DMS 273 (cell line): ENCODE measurements around the gene TBCD.

Experiments
- DNase-seq: peaks from one replicate; lab custom pipeline; 2025; ENCODE audit not compliant: unreplicated experiment; lab: John Stamatoyannopoulos, UW

Gene TBCD

DNA sequence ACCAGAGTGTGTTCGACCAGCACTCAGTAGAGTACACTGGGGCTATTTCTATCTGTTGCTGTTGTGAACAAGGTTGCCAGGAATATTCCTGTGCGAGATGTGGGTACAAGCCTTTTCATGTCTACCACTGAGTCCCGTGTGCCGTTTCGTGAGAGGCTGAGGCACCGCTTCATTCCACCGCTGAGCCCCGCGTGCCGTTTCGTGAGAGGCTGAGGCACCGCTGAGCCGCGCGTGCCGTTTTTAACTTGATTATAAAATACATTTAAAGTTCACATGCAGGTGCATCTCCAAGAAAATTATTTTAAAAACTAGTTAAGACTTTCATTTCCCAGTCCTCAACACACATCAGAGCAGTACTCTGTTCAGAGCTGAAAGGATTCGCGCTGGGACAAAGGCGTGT, 166.6 kb downstream of the TBCD start:
- DNase-seq: no peak

DNA sequence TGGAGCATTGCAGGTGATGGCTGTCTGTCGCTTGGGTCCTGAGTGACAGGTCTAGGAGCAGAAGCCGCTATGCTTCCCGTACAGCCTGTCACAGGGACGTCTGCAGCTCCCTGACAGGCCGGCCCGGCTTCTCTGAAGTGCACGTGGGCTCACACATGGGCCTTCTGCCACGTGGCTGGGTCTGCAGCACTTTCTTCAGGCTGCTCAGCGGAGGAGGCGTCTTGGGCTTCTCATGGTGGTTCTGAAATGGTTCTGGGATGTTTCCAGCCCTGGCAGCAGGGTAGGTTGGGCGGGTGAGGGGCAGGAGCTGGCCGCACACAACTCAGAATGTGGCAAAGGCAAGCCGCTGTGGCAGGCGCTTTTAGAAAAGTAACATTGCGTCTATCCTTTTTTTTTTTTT, 168.3 kb downstream of the TBCD start:
- no peak for DNase-seq

DNA sequence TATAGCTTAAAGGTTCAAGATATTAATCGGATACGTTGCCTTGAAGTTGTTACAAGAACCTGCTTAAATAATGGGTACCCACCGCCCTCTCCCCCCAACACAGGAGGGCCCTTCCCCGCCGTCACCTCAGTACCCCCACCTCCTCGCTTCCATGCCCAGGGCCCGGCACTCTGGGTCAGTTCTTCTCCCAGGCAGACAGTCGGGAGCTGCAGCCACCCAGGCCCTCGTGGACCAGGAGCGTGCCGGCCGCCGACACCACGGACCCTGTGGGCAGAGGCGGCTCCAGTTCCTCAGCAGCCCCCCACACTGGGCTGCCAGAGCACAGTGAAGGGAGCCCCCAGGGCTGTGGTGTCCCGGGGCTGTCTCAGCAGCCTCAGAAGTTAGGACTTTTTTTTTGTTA, 168.8 kb downstream of the TBCD start:
- no peak for DNase-seq

DNA sequence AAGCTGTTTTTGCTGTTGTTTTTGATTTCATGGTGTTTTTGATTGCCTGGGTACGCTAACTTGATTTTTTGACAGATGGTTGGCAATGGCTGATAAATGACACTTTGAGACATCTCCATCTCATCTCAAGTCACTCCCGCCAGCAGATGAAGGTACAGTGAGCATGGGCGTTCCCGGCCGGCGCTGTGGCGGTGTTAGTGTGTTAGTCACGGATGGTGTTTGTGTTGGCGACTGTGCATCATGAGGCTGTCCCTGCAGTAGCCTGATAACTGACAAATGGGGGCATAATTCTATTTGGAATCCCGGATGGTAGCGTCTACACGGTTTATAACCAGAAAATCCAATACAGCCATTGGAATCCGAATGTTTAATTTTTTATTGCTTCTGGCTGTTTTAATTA, 169.6 kb downstream of the TBCD start:
- DNase-seq: no peak

DNA sequence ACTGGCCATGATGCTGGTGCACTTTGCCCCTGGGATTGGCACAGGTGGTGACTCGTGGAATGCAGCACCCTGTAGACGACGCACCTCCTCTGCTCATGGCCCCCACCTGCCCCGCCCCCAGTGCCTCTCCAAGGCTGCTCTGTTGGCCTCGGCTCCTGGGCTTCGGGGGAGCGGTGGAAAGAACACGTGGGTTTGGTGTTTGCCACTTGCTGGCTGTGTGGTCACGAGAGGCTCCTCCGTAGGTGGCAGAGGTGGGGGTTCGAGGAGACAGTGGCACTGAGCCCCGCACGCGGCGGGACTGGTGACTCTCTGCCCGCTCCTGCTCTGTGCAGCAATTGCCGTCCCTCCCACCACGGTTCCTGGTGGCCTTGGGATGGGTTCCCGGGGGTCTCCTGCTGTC, 170.8 kb downstream of the TBCD start:
- no peak for DNase-seq

DNA sequence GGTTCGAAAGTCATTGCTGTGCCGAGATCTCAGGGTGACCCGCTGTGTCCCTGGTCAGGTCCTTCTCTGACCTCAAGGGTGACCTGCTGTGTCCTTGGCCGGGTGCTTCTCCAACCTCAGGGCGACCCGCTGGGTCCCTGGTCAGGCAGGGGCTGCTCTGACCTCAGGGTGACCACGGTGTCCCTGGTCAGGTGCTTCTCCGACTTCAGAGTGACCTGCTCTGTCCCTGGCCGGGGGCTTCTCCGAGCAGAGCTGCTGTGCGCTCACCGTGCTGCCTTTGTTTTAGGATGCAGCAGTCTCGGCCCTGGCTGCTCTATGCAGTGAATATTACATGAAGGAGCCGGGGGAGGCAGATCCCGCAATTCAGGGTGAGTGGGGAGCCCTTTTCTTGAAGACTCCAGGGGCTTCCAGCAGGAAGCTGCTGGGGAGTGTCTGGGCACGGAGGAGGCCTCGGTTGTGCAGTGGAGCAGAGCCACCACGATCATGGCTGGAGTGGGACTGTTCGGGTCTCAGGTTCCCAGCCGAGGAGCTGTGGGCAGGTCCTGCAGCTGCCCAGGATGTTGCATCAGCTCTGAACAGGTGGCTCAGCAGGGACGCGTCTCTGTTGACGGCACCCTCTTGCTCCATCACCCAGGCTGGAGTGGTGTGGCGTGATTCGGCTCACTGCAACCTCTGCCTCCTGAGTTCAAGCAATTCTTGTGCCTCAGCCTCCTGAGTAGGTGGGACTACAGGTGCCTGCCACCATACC, 171.7 kb downstream of the TBCD start:
- no peak for DNase-seq

DNA sequence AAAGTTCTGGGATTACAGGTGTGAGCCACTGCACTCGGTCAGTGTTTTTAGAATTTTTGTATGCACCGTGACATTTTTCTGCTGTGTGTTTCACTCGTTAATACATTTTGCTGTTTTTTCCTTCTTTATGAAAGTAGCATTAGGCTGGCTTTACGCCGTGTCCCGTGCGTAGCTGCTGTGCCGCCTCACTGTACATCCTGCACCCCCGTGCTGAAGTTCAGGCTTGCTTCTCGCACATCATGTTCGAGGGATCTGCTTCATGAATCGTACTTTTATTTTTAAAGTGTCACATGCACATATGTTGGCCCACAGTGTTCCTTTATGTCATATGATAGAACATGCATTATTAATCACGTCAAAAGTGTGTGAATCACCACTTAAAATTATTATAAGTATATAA, 172.3 kb downstream of the TBCD start:
- no peak for DNase-seq

DNA sequence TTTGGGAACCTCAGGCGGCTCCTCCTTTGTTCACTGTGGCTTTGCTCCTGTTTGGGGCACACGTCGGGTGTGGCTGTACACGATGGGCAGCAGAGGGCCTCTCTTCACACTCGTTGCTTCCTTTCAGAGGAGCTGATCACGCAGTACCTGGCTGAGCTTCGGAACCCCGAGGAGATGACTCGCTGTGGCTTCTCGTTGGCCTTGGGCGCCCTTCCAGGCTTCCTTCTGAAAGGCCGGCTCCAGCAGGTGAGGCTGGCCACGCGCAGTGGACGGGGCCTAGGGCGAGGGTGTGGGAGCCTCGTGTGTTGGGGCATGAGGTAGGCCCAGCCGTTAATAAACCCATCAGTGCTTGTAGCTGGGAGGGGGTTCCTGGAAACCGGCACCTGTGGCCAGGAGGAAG, 172.9 kb downstream of the TBCD start:
- DNase-seq: no peak

DNA sequence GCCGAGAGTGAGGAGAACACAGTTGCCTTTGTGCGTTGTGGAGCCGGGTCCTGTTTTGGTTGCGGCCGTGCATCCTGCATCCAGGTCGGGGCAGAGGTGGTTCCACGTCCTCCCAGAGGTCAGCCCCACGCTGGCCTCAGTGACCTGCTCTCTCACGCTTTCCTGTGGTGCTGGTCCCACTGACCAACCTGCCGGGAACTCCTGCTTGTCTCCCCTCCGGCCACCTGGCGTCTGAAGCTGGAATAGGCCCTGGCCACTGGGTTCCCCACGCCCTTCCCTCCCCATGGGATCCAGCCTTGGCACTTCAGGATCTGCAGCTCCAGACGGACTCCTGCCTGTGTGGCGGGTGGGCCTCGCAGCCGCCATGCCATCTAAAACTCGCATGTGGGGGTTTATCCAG, 173.5 kb downstream of the TBCD start:
- DNase-seq: no peak

DNA sequence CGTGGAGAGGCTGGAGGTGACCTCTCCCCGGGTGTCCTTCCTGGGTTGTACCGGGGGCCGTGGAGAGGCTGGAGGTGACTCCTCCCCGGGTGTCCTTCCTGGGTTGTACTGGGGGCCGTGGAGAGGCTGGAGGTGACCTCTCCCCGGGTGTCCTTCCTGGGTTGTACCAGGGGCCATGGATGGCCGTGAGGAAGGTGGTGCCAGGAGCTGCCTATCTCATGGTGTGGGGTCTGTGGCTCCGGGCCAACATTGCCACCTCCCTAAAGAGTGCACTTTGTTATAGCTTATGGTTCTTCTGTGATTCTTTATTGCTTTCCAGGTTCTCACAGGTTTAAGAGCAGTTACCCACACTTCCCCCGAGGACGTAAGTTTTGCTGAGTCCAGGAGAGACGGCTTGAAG, 174.2 kb downstream of the TBCD start:
- DNase-seq: no peak

DNA sequence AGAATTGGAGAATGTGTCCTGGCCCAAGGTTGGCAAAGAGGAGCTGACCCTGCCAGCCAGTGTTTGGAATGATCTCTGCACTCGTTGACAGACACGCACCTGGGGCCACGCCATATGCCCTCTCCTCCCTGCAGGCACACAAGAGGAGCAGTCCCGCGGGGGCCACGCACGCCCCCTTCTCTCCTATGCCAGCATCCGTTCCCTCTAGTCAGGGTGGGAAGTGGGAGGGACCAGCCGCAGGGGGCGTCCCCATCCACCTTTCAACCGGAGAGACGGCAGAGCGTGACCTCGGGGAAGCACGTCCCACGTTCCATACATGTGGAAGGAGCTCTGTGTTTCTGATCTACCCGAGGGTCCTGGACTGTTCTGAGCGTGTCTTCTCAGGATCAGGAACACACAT, 174.9 kb downstream of the TBCD start:
- no peak for DNase-seq

DNA sequence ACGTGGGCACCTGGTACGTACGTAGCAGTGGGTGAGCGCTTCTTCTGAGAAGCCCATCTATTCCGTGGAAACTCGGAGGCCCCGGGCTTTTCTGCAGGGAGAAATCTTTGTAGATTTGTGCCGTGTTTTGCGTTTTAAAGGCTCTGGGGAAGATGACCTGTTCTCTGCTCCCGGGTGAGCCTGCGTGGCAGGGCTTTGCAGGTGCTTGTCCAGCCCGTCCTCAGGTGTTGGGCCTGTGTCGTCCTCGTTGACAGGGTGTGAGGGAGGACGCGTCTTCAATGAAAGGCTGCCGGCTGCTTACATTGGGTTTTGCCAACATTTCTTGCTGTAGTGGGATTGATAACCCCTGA, 175.4 kb downstream of the TBCD start:
- no peak for DNase-seq

DNA sequence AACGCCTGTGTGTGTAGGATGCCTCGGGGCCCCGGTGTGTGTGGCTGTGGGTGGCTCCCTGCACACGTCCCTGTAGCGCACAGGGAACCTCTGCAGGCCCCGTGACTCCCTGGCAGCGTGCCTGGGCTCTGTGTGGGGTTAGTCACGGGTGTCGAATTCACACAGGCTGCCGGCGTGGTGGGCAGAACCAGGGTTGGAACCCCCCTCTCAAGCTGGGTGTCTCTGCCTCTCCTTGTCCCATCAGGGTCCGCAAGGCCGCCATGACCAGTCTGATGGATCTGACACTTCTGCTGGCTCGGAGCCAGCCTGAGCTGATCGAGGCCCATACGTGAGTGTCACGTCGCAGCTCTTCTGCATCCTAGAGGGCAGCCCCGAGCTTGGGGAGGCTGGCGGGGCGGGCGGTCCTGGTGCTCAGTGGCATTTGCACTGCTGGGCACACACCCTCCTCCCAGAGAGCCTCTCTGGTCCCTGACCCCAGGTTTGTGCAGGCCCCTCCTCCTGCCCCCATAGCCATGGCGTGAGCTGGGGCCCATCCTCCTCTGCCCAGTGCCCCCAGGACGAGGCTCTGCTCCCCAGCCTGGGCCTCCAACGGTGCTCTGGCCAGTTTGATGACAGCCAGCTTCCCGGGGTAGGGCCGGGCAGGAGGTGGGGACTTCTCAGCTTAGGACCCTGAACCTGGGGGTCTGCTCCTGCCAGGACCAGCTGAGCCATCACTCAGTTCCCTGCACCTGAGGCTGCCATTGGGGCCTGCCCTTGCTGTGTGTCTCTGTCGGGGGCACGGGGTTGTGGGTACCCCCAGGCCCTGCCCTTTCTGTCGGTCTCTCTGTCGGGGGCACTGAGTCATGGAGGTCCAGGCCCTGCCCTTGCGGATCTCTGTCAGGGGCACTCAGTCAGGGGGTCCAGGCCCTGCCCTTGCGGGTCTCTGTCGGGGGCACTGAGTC, 176.1 kb downstream of the TBCD start:
- DNase-seq: no peak

DNA sequence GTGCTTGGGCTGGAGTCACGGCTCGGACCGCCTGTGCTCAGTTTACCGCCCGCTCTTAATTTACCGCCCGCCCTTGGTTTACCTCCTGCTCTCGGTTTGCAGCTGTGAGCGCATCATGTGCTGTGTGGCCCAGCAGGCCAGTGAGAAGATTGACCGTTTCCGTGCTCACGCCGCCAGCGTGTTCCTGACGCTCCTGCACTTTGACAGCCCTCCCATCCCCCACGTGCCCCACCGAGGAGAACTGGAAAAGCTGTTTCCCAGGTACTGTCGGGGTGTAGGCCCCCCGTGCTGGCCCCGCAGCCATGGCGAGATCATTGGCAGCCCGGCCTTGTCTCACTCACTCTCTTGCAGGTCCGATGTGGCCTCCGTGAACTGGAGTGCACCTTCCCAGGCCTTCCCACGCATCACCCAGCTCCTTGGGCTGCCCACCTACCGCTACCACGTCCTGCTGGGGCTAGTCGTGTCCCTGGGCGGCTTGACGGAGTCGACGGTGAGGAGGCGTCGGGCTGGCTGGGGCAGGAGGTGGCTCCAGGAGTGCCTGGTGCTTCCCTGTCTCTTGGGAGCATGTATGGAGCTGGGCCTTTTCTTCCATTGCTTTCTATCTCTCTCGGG, 177.3 kb downstream of the TBCD start:
- no peak for DNase-seq

DNA sequence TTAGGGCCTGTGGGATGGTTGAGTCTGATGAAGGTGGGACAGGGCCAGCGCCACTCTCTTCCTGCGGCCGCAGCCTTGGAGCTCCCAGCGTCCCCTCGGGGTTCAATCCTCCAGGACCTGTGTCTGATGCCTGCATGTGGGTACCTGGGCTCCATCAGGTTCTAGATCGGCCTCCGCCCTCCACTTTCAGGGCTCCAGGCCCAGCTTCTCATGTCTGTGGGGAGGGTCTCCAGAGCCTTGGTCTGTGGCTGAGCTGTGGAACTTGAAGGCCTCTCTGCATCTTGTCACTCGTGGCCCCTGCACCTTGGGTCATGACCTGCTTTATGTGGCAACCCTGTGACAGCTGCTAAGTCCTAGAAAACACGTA, 177.8 kb downstream of the TBCD start:
- DNase-seq: no peak

DNA sequence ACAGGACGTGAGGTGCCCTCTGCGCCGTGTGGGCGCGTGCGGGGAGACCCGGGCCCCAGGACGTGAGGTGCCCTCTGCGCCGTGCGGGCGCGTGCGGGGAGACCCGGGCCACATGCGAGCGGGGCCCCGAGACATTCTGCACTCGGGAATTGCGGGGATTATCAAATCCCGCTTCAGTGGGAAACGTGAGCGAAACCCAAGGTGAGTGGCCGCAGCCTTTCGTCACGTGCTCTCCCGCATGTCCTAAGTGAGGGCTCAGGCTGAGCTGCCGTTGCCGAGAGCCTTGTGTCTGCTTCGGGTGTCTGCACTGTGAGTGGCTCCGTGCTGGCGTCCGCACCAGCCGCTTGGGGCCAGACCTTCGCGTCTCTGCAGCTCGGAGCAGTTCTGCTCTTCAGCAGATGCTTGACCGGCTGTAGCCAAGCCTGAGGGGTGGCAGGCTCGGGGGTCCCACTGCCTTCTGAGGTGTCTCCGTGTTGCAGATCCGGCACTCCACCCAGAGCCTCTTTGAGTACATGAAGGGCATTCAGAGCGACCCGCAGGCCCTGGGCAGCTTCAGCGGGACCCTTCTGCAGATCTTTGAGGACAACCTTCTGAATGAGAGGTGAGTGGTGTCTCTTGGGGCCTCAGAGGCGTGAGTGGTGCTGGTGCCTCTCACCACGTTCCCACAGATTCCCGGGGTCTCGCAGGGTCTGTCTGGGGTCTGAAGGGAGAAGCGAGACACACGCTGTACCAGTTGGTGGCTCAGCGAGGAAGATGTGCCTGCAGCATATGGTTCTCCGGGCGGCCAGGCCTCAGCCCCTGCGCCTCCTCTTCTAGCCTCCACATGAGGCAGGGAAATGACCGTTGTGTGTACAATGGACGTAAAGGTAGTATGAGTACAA, 178.4 kb downstream of the TBCD start:
- DNase-seq: no peak

DNA sequence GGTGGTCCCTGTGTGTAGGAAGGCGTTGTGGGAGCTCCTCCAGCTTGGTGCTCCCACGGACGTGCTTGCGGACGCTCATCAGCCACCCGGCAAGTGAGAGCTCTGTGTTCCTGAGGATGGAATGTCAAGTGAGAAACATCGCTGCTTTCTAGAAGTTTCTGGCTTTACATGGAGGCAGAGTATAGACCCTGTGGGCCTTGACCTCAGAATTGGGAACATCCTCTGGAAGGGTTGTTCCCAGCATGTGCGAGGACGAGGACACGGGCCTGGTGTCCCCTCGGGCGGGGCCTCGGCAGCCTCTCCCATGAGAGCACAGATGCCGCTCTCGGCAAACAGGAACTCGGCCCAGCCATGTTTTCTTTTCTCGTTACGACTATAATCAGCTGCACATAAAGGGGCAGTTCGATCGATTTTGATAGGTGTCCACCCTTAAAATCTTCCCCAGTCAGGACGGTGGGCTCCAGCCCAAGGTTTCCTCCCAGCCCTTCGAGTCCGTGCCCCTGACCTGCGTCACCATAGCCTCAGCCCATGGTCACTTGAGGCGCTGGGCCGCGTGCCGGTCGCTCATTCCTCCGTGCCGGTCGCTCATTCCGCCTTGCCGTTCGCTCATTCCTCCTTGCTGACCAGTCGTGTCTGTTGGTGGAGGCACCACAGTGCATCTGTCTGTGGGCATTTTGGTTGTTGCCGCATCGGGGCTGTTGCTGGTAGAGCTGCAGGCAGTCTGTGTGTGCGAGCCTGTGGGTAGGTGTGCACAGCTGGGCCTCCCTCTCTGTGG, 179.2 kb downstream of the TBCD start:
- no peak for DNase-seq

DNA sequence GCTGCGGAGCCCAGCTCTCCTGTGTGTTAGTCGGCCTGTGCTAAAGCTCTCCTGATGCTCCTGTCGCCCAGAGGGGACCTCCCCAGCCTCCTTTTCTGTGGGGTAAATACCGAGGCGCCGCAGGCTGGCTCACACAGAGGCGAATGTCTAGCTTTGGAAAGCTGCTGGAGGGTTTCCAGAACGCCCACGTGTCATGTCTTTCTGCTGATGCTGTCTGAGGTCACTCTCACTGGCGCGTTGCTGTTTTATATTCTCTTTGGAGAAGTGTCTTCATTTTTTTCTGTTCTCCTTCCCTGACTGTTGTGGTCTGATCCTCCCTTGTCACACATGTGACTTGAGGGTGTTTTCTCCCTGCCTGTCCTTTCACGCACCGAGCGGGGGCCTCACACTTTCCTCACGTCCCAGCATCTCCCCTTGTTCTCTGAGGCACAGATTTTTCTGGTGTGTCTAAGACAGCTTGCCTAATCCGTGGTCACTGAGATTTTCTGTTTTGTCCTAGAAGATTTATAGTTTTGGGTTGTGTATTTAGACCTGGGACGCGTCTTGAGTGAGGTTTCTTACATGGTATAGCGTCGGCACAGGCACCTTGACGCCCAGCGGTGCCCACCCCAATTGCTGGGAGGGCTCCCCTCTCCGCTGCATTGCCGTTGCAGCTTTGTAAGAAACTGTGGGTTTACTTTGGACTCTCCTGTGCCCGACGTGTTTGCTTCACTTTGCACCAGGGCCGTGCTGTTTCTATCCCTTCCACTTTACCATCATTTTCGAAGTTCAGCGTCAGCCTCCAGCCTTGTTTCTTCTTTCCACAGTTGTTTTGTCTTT, 180.0 kb downstream of the TBCD start:
- no peak for DNase-seq

DNA sequence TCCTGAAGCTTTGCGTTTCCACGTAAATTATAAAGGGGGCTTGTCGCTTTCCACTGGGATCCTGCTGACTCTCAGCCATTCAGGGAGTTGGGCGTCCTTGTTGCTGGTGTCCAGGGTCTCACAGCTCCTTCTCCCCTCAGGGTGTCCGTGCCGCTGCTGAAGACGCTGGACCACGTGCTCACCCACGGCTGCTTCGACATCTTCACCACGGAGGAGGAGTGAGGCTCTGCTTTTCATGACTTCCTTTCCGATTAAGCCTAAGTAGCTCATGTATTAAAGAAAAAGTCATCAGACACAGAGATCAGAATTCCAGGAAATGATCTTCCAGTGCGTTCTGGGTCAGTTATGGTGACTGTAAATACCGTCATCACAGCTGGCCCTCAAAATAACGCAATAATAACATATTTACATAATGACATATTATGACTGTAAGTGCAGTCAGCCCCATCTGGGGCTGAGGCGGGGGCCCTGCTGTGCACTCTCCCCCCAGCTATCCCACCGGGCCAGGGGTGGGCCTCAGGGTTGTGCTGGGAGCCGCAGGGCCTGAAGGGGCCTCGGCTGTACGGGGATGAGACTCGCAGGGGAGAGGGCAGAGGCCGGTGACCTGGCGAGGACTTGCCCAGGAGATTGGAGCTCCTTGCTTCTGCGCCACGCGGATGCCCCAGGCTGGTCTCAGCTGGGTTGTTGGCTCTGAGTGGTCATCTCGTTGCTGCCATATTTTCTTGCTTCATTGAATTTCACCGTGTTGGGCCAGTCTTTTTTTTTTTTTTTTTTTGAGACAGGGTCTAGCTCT, 180.8 kb downstream of the TBCD start:
- DNase-seq: no peak
